ENCODE measurements around the gene BHMT. TPM values are rescaled to one million over a fixed set of nuclear protein-coding genes. Genes with fewer than 3 reads are reported as not detected.

The BHMT gene
- total and polyA plus RNA-seq, 2 donors (not counting 1 experiment from before 2014, with no cell fraction given), result 0.17 TPM; not detected in 1

- no peaks in the 10 kb centered on the region for H3K4me1 ChIP-seq (ENCODE audit: control insufficient read depth, extremely low read depth, insufficient read depth, low read length)
- no peaks in the 10 kb centered on the region for H3K79me2 ChIP-seq (ENCODE audit: control insufficient read depth, insufficient read depth, low read length)
- no peak overlapping the region for H3K4me3 ChIP-seq (replicated peaks in 1 of 4; ENCODE audit: control extremely low read depth in 1 of 4, insufficient read depth in 1 of 4, low read depth in 3 of 4, low read length in 4 of 4)
- no peaks in the 10 kb centered on the region for H4K20me1 ChIP-seq (ENCODE audit: control insufficient read depth, extremely low read depth, insufficient read depth, low read length)
- H3K9me3 ChIP-seq (ENCODE audit: control insufficient read depth, insufficient read depth, low read depth, low read length), result no peaks in the 10 kb centered on the region
- H3K27ac ChIP-seq (ENCODE audit: insufficient read depth, low read length), result no peak overlapping the region
- no peak overlapping the region for H3K4me2 ChIP-seq (ENCODE audit: extremely low read depth, insufficient read depth, low read length)
- no peaks in the 10 kb centered on the region for H3K36me3 ChIP-seq (ENCODE audit: control insufficient read depth, insufficient read depth, low read length)
- no peak overlapping the region for H2AFZ ChIP-seq (ENCODE audit: low read length)
- H3K9ac ChIP-seq (ENCODE audit: insufficient read depth, low read length), result no peak overlapping the region
- no peak for TF ChIP-seq CTCF (conservative IDR thresholded peaks at IDR 0.05 in 1 of 2, IDR thresholded peaks at IDR 0.05 in 1 of 2; ENCODE audit: low read depth in 1 of 2, low read length in 2 of 2)
- no peak for TF ChIP-seq EZH2 (IDR thresholded peaks at IDR 0.05; ENCODE audit: low read length, missing control alignments)
- DNase-seq (ENCODE audit: low read depth in 2 of 2), result no peak
- H3K27me3 ChIP-seq (ENCODE audit: control insufficient read depth, insufficient read depth, low read length), result peaks cover 20% of the 10 kb centered on the region
Measured at GRCh38 chr5:79108792-79109191, 2.8 kb upstream of the BHMT start.

- H3K9me3 ChIP-seq (ENCODE audit: control insufficient read depth, insufficient read depth, low read depth, low read length), result no peaks in the 10 kb centered on the region
- H3K27ac ChIP-seq (ENCODE audit: insufficient read depth, low read length), result no peak overlapping the region
- H2AFZ ChIP-seq (ENCODE audit: low read length), result no peak overlapping the region
- H4K20me1 ChIP-seq (ENCODE audit: control insufficient read depth, extremely low read depth, insufficient read depth, low read length), result no peaks in the 10 kb centered on the region
- H3K4me3 ChIP-seq (replicated peaks in 1 of 4; ENCODE audit: control extremely low read depth in 1 of 4, insufficient read depth in 1 of 4, low read depth in 3 of 4, low read length in 4 of 4), result no peak overlapping the region
- H3K36me3 ChIP-seq (ENCODE audit: control insufficient read depth, insufficient read depth, low read length), result no peaks in the 10 kb centered on the region
- TF ChIP-seq EZH2 (IDR thresholded peaks at IDR 0.05; ENCODE audit: low read length, missing control alignments), result no peak
- TF ChIP-seq CTCF (conservative IDR thresholded peaks at IDR 0.05 in 1 of 2, IDR thresholded peaks at IDR 0.05 in 1 of 2; ENCODE audit: low read depth in 1 of 2, low read length in 2 of 2), result peak; percentile 27 to 28
- H3K9ac ChIP-seq (ENCODE audit: insufficient read depth, low read length), result no peak overlapping the region
- no peak for DNase-seq (ENCODE audit: low read depth in 2 of 2)
- no peaks in the 10 kb centered on the region for H3K79me2 ChIP-seq (ENCODE audit: control insufficient read depth, insufficient read depth, low read length)
- no peaks in the 10 kb centered on the region for H3K4me1 ChIP-seq (ENCODE audit: control insufficient read depth, extremely low read depth, insufficient read depth, low read length)
- H3K4me2 ChIP-seq (ENCODE audit: extremely low read depth, insufficient read depth, low read length), result no peak overlapping the region
- peaks cover 20% of the 10 kb centered on the region for H3K27me3 ChIP-seq (ENCODE audit: control insufficient read depth, insufficient read depth, low read length)
Measured at GRCh38 chr5:79109527-79110492, 1.8 kb upstream of the BHMT start.

GRCh38 chr5:79111960-79112702 lies 522 bp downstream of the BHMT start:
- Histone ChIP-seq H4K20me1 (ENCODE audit: control insufficient read depth, extremely low read depth, insufficient read depth, low read length) (no peaks in the 10 kb centered on the region), H2AFZ (ENCODE audit: low read length) (no peak overlapping the region), H3K9me3 (ENCODE audit: control insufficient read depth, insufficient read depth, low read depth, low read length) (no peaks in the 10 kb centered on the region), H3K27ac (ENCODE audit: insufficient read depth, low read length) (no peak overlapping the region), H3K4me1 (ENCODE audit: control insufficient read depth, extremely low read depth, insufficient read depth, low read length) (no peaks in the 10 kb centered on the region), H3K4me2 (ENCODE audit: extremely low read depth, insufficient read depth, low read length) (no peak overlapping the region), H3K36me3 (ENCODE audit: control insufficient read depth, insufficient read depth, low read length) (no peaks in the 10 kb centered on the region), H3K9ac (ENCODE audit: insufficient read depth, low read length) (no peak overlapping the region), H3K79me2 (ENCODE audit: control insufficient read depth, insufficient read depth, low read length) (no peaks in the 10 kb centered on the region), H3K27me3 (ENCODE audit: control insufficient read depth, insufficient read depth, low read length) (peaks cover 22% of the 10 kb centered on the region), H3K4me3 (replicated peaks in 1 of 4; ENCODE audit: control extremely low read depth in 1 of 4, insufficient read depth in 1 of 4, low read depth in 3 of 4, low read length in 4 of 4) (peak overlapping the region in 1 of 4 experiments; percentile 17)
- no peak for DNase-seq (ENCODE audit: low read depth in 2 of 2)
- TF ChIP-seq EZH2 (IDR thresholded peaks at IDR 0.05; ENCODE audit: low read length, missing control alignments) (peak; percentile 18), CTCF (conservative IDR thresholded peaks at IDR 0.05 in 1 of 2, IDR thresholded peaks at IDR 0.05 in 1 of 2; ENCODE audit: low read depth in 1 of 2, low read length in 2 of 2) (no peak)

Data from fibroblast of lung (primary cell).